GM23248 (cell line): ENCODE data around the gene TMX2. TPM values are rescaled to one million over a fixed set of nuclear protein-coding genes. Genes with fewer than 3 reads are reported as not detected.

Experiments used
- DNase-seq: peaks from one replicate; pipeline ENCODE4 v3.0.0-alpha.2; 2015
- H2AFZ ChIP-seq: fragments of 200-600 bp; sonication (generic); 2 replicates; pipeline ENCODE4 v1.6.1; 2016; ENCODE audit warnings: antibody characterized with exemption
- H3F3A ChIP-seq: fragments of 200-600 bp; sonication (generic); 2 replicates; pipeline ENCODE4 v1.6.1; 2016; ENCODE audit warnings: mild to moderate bottlenecking, antibody characterized with exemption, mixed run types; ENCODE audit not compliant: insufficient read depth
- H3K27ac ChIP-seq: fragments of 200-600 bp; sonication (generic); 2 replicates; pipeline ENCODE4 v1.5.1; 2016; ENCODE audit warnings: mild to moderate bottlenecking
- H3K27me3 ChIP-seq: fragments of 200-600 bp; sonication (generic); replicated peaks from 2 replicates; pipeline ENCODE4 v1.6.1; 2016; ENCODE audit warnings: mild to moderate bottlenecking; ENCODE audit not compliant: insufficient read depth
- H3K36me3 ChIP-seq: fragments of 200-600 bp; sonication (generic); 2 replicates; pipeline ENCODE4 v1.6.1; 2016; ENCODE audit warnings: low read depth, mild to moderate bottlenecking
- H3K4me1 ChIP-seq: fragments of 200-600 bp; sonication (generic); 2 replicates; pipeline ENCODE4 v1.6.1; 2016; ENCODE audit warnings: mild to moderate bottlenecking; ENCODE audit not compliant: insufficient read depth
- H3K4me2 ChIP-seq: fragments of 200-600 bp; sonication (generic); one replicate; pipeline ENCODE4 v1.6.1; 2016; ENCODE audit warnings: mild to moderate bottlenecking; ENCODE audit not compliant: unreplicated experiment
- H3K4me3 ChIP-seq: fragments of 200-600 bp; sonication (generic); 2 replicates; pipeline ENCODE4 v1.5.1; 2016; ENCODE audit warnings: mild to moderate bottlenecking
- H3K79me2 ChIP-seq: fragments of 200-600 bp; sonication (generic); 2 replicates; pipeline ENCODE4 v1.6.1; 2016; ENCODE audit warnings: mild to moderate bottlenecking; ENCODE audit not compliant: insufficient read depth
- H3K9ac ChIP-seq: fragments of 200-600 bp; sonication (generic); 2 replicates; pipeline ENCODE4 v1.6.1; 2016; ENCODE audit warnings: mild to moderate bottlenecking
- H3K9me2 ChIP-seq: fragments of 200-600 bp; sonication (generic); 2 replicates; pipeline ENCODE4 v1.6.1; 2016; ENCODE audit warnings: mixed run types, mild to moderate bottlenecking, moderate library complexity; ENCODE audit not compliant: insufficient read depth
- H3K9me3 ChIP-seq: fragments of 200-600 bp; sonication (generic); one replicate; pipeline ENCODE4 v1.6.1; 2017; ENCODE audit warnings: low read depth
- H4K20me1 ChIP-seq: fragments of 200-600 bp; sonication (generic); 2 replicates; pipeline ENCODE4 v1.6.0; 2016; ENCODE audit not compliant: insufficient read depth
- EZH2 ChIP-seq: fragments of 200-600 bp; sonication (generic); IDR thresholded peaks from 2 replicates; pipeline ENCODE4 v1.6.1; 2018; ENCODE audit warnings: antibody characterized with exemption, mild to moderate bottlenecking; ENCODE audit not compliant: insufficient read depth, poor library complexity, severe bottlenecking
- EZH2phosphoT487 ChIP-seq: fragments of 200-600 bp; sonication (generic); IDR thresholded peaks from 2 replicates; pipeline ENCODE4 v1.6.1; 2018; ENCODE audit warnings: antibody characterized with exemption, moderate library complexity, mild to moderate bottlenecking, low read depth; ENCODE audit not compliant: insufficient read depth
- WGBS, 2 experiments: methylation state at CpG; one replicate each; pipeline ENCODE4 v1.1.6; 2015 to 2017; ENCODE audit warnings: low lambda C conversion rate in 2 of 2, low coverage in 1 of 2; ENCODE audit errors: missing lambda C conversion rate in 2 of 2; 5-methylcytosine and 5-hydroxymethylcytosine counted together
- in situ Hi-C: fragments of 300-500 bp; cut with MboI; formaldehyde crosslinking; loops from 2 replicates; pipeline ENCODE4 v1.15.0; 2020
- polyA plus RNA-seq: library from polyadenylated mRNA; unstranded; fragments of >200 nt; fragmentation: Nextera tagmentation; extraction: Ambion mirVana; gene quantifications from 2 replicates; pipeline ENCODE4 v1.2.1, GENCODE V29; 2016
- total RNA-seq: library from RNA; depleted of rRNA; stranded (reverse); fragments of >200 nt; shearing (Covaris generic); gene quantifications from 2 replicates; pipeline ENCODE4 v1.2.3, GENCODE V29; 2014

Gene TMX2
- total and polyA plus RNA-seq, 2 experiments from 2014 or later, result 88.1 to 105 TPM

GRCh38 chr11:57752954-57753353 is 40.6 kb downstream of the TMX2 start:
- Histone ChIP-seq H3K36me3 (no peaks in the 10 kb centered on the region), H3K27ac (no peak overlapping the region), H3K9me3 (no peaks in the 10 kb centered on the region), H3K4me3 (no peak overlapping the region), H3K27me3 (no peaks in the 10 kb centered on the region), H2AFZ (no peak overlapping the region), H3K9me2 (no peaks in the 10 kb centered on the region), H3K4me1 (no peaks in the 10 kb centered on the region), H4K20me1 (no peaks in the 10 kb centered on the region), H3K79me2 (no peaks in the 10 kb centered on the region), H3F3A (peaks cover 12% of the 10 kb centered on the region), H3K9ac (no peak overlapping the region), H3K4me2 (no peak overlapping the region)
- TF ChIP-seq EZH2phosphoT487, result no peak
- no peak for TF ChIP-seq EZH2
- whole genome bisulfite sequencing, 2 experiments, result 96 to 99% methylated on average over 10 to 30 of the region's 30 CpGs
- DNase-seq, result no peak
- in situ Hi-C loops, result loop anchor here (10.0 kb wide), 1 partner anchor 52 kb away; no protein-coding TSS in a partner anchor

GRCh38 chr11:57758174-57758573 is 45.8 kb downstream of the TMX2 start:
- no peak for DNase-seq
- H3K27me3 ChIP-seq, result no peaks in the 10 kb centered on the region
- H3K4me2 ChIP-seq, result no peak overlapping the region
- WGBS, 2 experiments, result 94 to 95% methylated on average over 3 of the region's 3 CpGs
- no peaks in the 10 kb centered on the region for H4K20me1 ChIP-seq
- H3K9ac ChIP-seq, result no peak overlapping the region
- H3K36me3 ChIP-seq, result no peaks in the 10 kb centered on the region
- H3K9me2 ChIP-seq, result no peaks in the 10 kb centered on the region
- H3K9me3 ChIP-seq, result no peaks in the 10 kb centered on the region
- H2AFZ ChIP-seq, result no peak overlapping the region
- no peak overlapping the region for H3K4me3 ChIP-seq
- H3K27ac ChIP-seq, result no peak overlapping the region
- H3F3A ChIP-seq, result peaks cover 15% of the 10 kb centered on the region
- H3K4me1 ChIP-seq, result no peaks in the 10 kb centered on the region
- TF ChIP-seq EZH2phosphoT487, result no peak
- in situ Hi-C loops, result loop anchor here (10.0 kb wide), 1 partner anchor 47 kb away; no protein-coding TSS in a partner anchor
- H3K79me2 ChIP-seq, result peaks cover 25% of the 10 kb centered on the region

GRCh38 chr11:57761301-57762234 is 49.2 kb downstream of the TMX2 start, which contains the start of gene CTNND1:
Gene CTNND1 (plus strand): TSS chr11:57761802. CDS start chr11:57791479, 29,677 bp downstream.
- no peaks in the 10 kb centered on the region for H3K36me3 ChIP-seq
- no peaks in the 10 kb centered on the region for H3K9me2 ChIP-seq
- WGBS, 2 experiments, result 1% methylated on average over 13 of the region's 13 CpGs
- in situ Hi-C loops, result no loop called here
- H3F3A ChIP-seq, result peaks cover 32% of the 10 kb centered on the region
- TF ChIP-seq EZH2 (no peak), EZH2phosphoT487 (no peak)
- peaks cover 21% of the 10 kb centered on the region for H3K4me1 ChIP-seq
- peak within 1 kb of the TSS; percentile 94 for H2AFZ ChIP-seq
- peaks cover 12% of the 10 kb centered on the region; the same call in 1 of the 2 replicates for H4K20me1 ChIP-seq
- peaks cover 59% of the 10 kb centered on the region for H3K79me2 ChIP-seq
- H3K9me3 ChIP-seq, result no peaks in the 10 kb centered on the region
- peak within 1 kb of the TSS; percentile 86 for H3K27ac ChIP-seq
- H3K9ac ChIP-seq, result peak within 1 kb of the TSS; percentile 93
- H3K4me3 ChIP-seq, result peak within 1 kb of the TSS; percentile 93
- H3K27me3 ChIP-seq, result no peaks in the 10 kb centered on the region
- peak within 1 kb of the TSS; percentile 99 for H3K4me2 ChIP-seq
- DNase-seq, result peak; percentile 98

GRCh38 chr11:57762235-57762861 is 50.0 kb downstream of the TMX2 start:
- Histone ChIP-seq H3F3A (peaks cover 32% of the 10 kb centered on the region), H3K4me3 (peak overlapping the region; percentile 93), H3K27me3 (no peaks in the 10 kb centered on the region), H3K27ac (peak overlapping the region; percentile 86), H3K9ac (peak overlapping the region; percentile 93), H3K9me2 (no peaks in the 10 kb centered on the region), H3K4me1 (peaks cover 22% of the 10 kb centered on the region), H3K9me3 (no peaks in the 10 kb centered on the region), H4K20me1 (peaks cover 12% of the 10 kb centered on the region; the same call in 1 of the 2 replicates), H3K4me2 (peak overlapping the region; percentile 99), H3K79me2 (peaks cover 67% of the 10 kb centered on the region), H3K36me3 (no peaks in the 10 kb centered on the region), H2AFZ (peak overlapping the region; percentile 77)
- DNase-seq, result peak; percentile 44
- 1 to 2% methylated on average over 9 of the region's 9 CpGs for WGBS, 2 experiments
- in situ Hi-C loops, result no loop called here
- TF ChIP-seq EZH2phosphoT487 (no peak), EZH2 (no peak)
